NT2/D1 (cell line): Measurements from ENCODE around the gene ANKRD66.

Source experiments
- DNase-seq: peaks from one replicate; pipeline ENCODE4 v3.0.0-alpha.2; 2011; ENCODE audit warnings: low read depth, low spot score
- H3K27me3 ChIP-seq: 2 replicates; pipeline ENCODE4 v1.6.0; 2011; ENCODE audit warnings: mild to moderate bottlenecking; ENCODE audit not compliant: insufficient read length, insufficient read depth
- H3K36me3 ChIP-seq: 2 replicates; pipeline ENCODE4 v1.6.1; 2011; ENCODE audit warnings: mild to moderate bottlenecking, low read length, mixed read lengths; ENCODE audit not compliant: insufficient read depth, insufficient read length
- H3K4me1 ChIP-seq: 2 replicates; pipeline ENCODE4 v1.5.1; 2011; ENCODE audit not compliant: insufficient read depth, insufficient read length
- H3K4me3 ChIP-seq: 2 replicates; pipeline ENCODE4 v1.5.1; 2011; ENCODE audit warnings: low read depth; ENCODE audit not compliant: insufficient read length
- H3K9ac ChIP-seq: 2 replicates; pipeline ENCODE4 v1.6.0; 2011; ENCODE audit warnings: low read depth; ENCODE audit not compliant: insufficient read length
- H3K9me3 ChIP-seq: 2 replicates; pipeline ENCODE4 v1.5.1; 2011; ENCODE audit warnings: mild to moderate bottlenecking, low read length; ENCODE audit not compliant: insufficient read depth
- SUZ12 ChIP-seq: IDR thresholded peaks from 2 replicates; pipeline ENCODE4 v1.6.1; 2011; ENCODE audit not compliant: insufficient read length, insufficient read depth; ENCODE audit errors: extremely low read depth
- YY1 ChIP-seq: IDR thresholded peaks from 2 replicates; pipeline ENCODE4 v1.6.1; 2011; ENCODE audit not compliant: insufficient read length, insufficient read depth
- ZNF274 ChIP-seq: IDR thresholded peaks from 2 replicates; pipeline ENCODE4 v1.6.1; 2011; ENCODE audit warnings: mild to moderate bottlenecking, low read depth, low read length

ANKRD66 gene

DNA sequence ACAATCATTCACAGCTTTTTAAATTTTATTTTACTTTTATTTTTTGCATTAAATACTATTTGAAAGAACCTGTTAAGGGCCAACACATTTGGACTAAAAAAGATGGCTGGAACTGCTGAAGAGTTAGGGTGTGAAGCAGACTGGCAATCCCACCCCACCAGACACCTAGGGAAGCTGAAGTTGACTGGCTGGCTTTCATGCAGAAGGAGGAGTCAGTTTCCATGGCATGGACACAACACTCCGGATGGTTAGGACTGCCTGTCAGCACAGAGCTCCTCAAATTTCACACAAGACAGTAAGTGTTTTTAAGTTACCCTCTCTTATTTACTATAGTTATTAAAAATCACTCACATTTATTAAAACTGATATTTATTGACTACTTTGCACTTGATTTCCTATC is at the start of gene ANKRD66:
Gene ANKRD66 (plus strand): TSS at position 238 of the 400 bp plus-strand sequence. CDS start 5,016 bp downstream, outside the sequence.
- Histone ChIP-seq H3K27me3 (no peaks in the 10 kb centered on the region), H3K36me3 (no peaks in the 10 kb centered on the region), H3K4me3 (no peak within 1 kb of the TSS), H3K4me1 (peaks cover 5% of the 10 kb centered on the region), H3K9ac (no peak within 1 kb of the TSS), H3K9me3 (peaks cover 19% of the 10 kb centered on the region; the same call in 1 of the 2 replicates)
- DNase-seq: no peak
- TF ChIP-seq YY1: no peak
- TF ChIP-seq ZNF274: no peak
- TF ChIP-seq SUZ12: no peak

DNA sequence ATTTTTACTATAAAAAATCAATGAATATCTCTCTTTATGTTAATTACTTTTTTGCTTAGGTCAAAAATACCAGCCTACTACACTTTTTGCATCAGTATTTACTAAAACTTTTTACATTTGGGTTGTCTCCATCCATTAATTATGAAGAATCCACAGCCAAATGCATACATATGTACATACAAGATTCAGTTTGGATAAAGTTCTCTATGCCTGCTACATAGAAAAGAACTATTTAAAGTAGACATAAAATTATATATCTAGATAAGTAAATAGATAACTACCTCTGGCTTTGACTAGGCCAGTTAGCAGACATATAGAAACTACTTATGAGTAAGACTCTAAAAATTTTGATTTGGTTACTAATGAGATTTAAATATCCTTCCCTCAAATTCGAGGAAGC is 46.8 kb upstream of the ANKRD66 start:
- Histone ChIP-seq H3K4me3 (no peak overlapping the region), H3K9me3 (no peaks in the 10 kb centered on the region), H3K36me3 (no peaks in the 10 kb centered on the region), H3K27me3 (no peaks in the 10 kb centered on the region), H3K4me1 (no peaks in the 10 kb centered on the region), H3K9ac (no peak overlapping the region)
- TF ChIP-seq YY1 (no peak), ZNF274 (no peak), SUZ12 (no peak)
- DNase-seq: no peak

DNA sequence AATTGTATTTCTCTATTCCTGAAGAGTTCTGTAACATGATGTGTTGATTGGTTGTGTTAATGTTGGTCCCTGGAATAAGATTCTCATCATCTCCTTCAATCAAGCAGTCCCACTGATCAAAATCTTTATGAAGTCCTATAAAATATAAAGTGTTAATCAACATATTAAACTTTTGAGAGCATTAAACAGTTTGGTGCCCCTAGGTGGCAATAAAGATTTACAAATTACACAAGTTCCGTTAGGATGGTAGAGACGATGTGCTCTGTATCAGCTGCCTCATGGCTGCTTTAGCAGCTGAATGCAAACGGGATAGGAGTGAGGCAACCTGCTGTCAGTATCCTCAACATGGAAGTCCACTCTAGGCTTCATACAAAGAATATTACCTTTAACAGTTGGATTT is 42.2 kb upstream of the ANKRD66 start:
- Histone ChIP-seq H3K27me3 (no peaks in the 10 kb centered on the region), H3K4me3 (no peak overlapping the region), H3K36me3 (no peaks in the 10 kb centered on the region), H3K4me1 (no peaks in the 10 kb centered on the region), H3K9ac (no peak overlapping the region), H3K9me3 (no peaks in the 10 kb centered on the region)
- no peak for TF ChIP-seq SUZ12
- TF ChIP-seq YY1: no peak
- TF ChIP-seq ZNF274: no peak
- DNase-seq: no peak

DNA sequence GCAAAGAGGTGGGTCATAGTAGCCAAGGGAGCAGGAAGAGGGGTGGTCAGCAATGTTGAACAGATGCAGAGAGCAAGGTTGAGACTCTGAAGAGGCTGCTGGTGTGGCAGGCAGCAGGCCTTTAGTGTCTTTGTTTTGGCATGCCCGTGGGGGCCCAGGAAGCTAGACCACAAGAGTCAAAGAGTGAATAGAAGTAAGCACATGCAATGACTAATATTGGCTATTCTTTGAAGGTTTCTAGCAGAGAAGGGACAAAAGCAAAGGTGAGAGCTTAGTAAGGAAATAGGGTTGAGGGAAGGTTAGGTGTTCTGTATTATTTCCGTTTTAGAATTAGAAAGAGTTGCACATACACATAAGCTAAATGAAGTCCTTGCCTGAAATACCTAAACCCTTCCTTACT is 40.3 kb upstream of the ANKRD66 start:
- no peaks in the 10 kb centered on the region for H3K27me3 ChIP-seq
- H3K9me3 ChIP-seq: no peaks in the 10 kb centered on the region
- no peaks in the 10 kb centered on the region for H3K36me3 ChIP-seq
- no peaks in the 10 kb centered on the region for H3K4me1 ChIP-seq
- no peak overlapping the region for H3K9ac ChIP-seq
- H3K4me3 ChIP-seq: no peak overlapping the region
- DNase-seq: no peak
- no peak for TF ChIP-seq YY1
- TF ChIP-seq ZNF274: no peak
- no peak for TF ChIP-seq SUZ12

DNA sequence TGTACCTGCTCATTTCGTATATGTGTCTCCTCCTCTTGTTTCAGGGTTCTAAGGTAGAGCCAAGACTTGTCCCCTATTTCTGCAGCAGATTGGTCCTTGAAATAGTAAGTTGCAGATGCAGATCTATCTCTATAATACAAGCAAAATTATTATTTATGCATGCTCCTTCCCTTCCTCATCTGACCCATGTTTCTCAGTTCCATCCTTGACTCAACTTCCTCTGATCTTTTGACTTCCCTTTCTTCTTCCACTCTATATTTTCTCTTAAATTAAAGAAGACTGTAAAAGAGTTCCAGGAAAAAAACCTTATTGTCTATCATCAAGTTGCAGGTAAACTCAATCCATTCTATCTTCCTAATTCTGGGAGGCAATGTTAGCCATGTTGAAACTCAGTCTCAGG is 35.2 kb upstream of the ANKRD66 start:
- H3K9me3 ChIP-seq: no peaks in the 10 kb centered on the region
- no peak for DNase-seq
- no peaks in the 10 kb centered on the region for H3K27me3 ChIP-seq
- TF ChIP-seq YY1: no peak
- TF ChIP-seq ZNF274: no peak
- no peak for TF ChIP-seq SUZ12
- no peak overlapping the region for H3K9ac ChIP-seq
- no peak overlapping the region for H3K4me3 ChIP-seq
- H3K36me3 ChIP-seq: no peaks in the 10 kb centered on the region
- no peaks in the 10 kb centered on the region for H3K4me1 ChIP-seq

DNA sequence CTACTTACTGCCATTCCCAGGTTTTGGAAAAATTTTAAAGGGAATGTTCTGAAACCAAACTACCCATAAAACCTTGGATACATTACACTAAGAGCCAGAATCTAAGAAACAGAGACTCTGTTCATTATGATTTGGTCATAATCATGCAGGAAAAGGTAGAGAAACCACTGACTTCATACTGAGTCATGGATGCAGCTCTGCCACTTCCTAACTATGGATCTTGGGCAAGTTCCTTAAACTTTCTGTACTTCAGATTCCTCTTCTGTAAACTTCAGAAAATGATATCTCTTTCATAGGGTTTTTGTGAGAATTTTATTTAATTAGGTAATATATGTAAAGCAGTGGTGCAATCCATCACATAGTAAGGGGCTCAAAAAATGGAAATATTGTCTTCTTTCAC is 31.6 kb upstream of the ANKRD66 start:
- TF ChIP-seq YY1 (no peak), ZNF274 (no peak), SUZ12 (no peak)
- no peak for DNase-seq
- no peaks in the 10 kb centered on the region for H3K36me3 ChIP-seq
- no peaks in the 10 kb centered on the region for H3K4me1 ChIP-seq
- no peak overlapping the region for H3K9ac ChIP-seq
- H3K27me3 ChIP-seq: no peaks in the 10 kb centered on the region
- no peaks in the 10 kb centered on the region for H3K9me3 ChIP-seq
- H3K4me3 ChIP-seq: no peak overlapping the region

DNA sequence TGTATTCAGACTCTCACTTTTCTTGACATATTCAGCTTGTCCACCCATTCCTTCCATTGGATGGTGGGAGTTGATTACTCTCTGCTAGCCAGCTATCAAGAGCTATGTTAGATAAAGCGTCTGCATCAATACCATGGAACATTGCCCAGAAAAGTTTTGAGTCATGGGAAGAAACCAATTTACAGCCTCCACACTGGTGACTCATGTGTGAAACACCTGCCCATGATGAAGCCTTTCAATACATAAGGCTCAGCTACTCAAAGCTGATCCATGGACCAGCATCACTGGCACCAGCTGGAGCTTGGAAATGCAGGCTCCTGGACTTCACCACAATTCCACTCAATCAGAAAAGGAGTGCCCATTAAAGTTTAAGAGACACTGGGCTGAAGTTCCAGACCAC is 27.6 kb upstream of the ANKRD66 start:
- no peaks in the 10 kb centered on the region for H3K36me3 ChIP-seq
- no peak for DNase-seq
- no peaks in the 10 kb centered on the region for H3K4me1 ChIP-seq
- no peaks in the 10 kb centered on the region for H3K9me3 ChIP-seq
- no peak overlapping the region for H3K4me3 ChIP-seq
- no peak overlapping the region for H3K9ac ChIP-seq
- H3K27me3 ChIP-seq: no peaks in the 10 kb centered on the region
- TF ChIP-seq YY1: no peak

DNA sequence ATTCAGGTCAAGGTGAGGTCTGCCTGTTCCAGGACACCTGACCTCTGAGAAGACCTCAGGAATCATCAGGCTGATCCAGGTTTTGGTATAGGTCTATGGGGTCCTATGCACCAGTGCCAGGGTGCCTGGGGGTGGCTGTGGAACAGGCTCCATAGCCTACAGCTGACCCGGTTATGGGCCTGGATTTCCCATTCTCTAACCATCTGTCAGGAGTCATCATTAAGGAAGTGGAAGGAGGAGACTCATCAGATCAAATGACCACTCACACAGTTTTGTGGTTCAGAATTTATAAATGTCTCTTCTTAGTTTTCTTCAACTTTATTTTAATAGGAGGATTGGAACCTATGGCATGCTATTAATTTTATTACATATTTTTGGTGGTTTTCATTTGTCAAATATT is 26.3 kb upstream of the ANKRD66 start:
- Histone ChIP-seq H3K4me3 (no peak overlapping the region), H3K4me1 (no peaks in the 10 kb centered on the region), H3K36me3 (no peaks in the 10 kb centered on the region), H3K27me3 (no peaks in the 10 kb centered on the region), H3K9me3 (no peaks in the 10 kb centered on the region), H3K9ac (no peak overlapping the region)
- no peak for DNase-seq
- TF ChIP-seq ZNF274 (no peak), SUZ12 (no peak), YY1 (no peak)
